CD1c-positive myeloid dendritic cell (primary cell): ENCODE data around the gene CST8.
"Not testable (repeated sequence)": the region's sequence is repeated elsewhere in the genome, so short reads cannot be mapped to it uniquely, and the experiment has no call there.

ENCODE experiments used
- DNase-seq: peaks from one replicate; pipeline ENCODE4 v3.0.0-alpha.2; 2016; ENCODE audit errors: extremely low spot score

Gene CST8, protein sequence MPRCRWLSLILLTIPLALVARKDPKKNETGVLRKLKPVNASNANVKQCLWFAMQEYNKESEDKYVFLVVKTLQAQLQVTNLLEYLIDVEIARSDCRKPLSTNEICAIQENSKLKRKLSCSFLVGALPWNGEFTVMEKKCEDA

DNA sequence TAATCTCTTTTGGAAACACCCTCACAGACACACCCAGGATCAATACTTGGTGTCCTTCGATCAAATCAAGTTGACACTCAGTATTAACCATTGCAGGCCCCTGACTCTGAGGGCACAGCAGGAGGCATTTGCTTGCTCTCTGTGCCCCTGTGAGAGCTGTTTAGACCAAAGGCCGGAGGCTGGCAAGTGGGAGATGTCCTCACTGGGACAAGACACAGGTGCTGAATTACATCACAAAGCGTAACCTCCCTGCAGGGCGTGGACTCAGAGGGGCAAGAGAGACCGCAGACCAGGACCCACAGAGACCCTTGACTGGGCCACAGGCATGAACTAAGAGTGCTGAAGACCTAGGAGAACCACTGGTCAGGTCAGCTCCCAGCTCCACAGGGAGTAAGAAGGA, at the start of gene CST8:
TSS of gene CST8 (plus strand) at position 301 of the 400 bp plus-strand sequence. CDS start 551 bp downstream, outside the sequence.
- DNase-seq: no peak

DNA sequence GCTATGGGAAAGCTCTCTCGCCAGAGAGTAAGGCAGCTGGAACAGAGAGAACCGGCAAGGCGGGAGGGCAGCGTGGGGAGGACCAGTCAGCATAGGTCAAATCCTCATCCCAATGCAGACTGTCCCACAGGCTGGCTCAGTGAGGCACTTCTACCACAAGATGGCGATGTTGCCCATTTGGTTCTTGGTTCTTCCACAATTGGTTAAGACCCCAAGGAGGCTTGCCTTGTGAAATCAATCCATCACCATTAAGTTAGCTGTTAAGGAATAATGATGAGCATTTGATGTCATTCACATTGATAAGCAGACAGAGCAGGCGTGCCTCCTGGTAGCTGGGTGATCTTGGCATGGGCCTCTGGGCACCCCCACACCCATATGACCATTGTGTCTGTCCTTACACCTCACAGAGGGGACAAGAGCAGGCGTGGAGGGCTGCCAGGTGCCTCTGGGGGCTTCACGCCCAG, 49.0 kb upstream of the CST8 start:
- DNase-seq: peak; percentile 77

DNA sequence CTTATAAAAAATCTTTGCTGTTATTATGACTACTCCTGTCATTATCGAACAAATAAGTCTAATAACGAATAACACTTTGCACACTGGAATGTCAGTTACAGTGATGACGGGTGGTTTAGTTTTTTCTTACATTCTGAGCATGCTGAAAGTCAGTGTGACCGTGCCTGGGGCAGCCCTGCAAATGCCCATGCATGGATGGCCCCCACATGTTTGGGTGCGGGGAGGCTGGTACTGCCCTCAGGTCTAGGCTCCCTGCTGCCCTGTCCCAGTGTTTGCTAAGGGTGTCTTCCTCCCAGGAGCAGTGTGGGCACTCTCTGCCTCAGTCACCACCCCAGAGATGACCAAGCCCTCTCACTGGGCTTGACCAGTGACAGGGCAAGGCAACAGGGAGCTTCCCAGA, 48.5 kb upstream of the CST8 start:
- no peak for DNase-seq

DNA sequence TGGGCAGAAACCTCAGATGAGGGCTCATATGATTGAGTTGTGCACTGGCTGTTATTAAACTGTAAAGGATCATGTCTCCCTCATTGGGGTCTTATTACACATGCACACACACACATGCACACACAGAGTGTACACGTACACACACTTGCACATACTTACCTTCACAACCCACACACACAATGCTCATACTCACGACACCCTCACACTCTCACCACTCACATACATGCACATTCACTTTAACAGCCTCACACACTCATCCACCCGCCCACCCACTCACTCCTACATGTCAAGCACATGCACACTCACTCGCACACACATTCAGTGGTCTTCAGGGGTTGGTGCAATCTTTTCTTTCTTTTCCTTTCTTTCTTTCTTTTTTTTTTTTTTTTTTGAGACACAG, 46.1 kb upstream of the CST8 start:
- no peak for DNase-seq

DNA sequence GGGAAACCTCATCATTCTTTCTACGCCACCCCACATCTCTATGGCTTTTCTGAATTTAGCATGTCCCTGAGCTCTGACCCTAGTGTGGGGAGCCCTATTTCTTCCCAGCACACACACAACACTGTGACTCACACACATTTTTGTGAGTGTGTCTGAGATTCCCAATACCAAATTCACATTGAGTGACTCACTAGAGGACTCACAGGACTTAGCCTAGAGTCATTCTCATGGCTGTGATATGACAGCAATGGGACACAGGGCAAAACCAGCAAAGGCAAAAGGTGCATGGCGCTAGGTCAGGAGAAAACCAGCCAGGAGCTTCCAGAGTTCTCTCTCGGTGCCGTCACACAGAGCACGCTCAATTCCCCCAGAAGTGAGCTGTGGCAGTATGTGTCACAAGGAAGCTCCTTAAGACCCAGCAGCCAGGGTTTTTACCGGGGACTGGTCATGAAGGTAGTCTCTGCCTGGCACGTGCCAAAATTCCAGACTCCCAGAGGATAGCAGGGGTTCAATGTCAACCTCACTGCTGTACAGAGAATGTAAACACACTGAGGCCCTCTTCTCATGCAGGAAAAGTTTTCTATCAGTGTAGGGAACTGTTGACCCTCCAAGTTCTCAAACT, 45.2 kb upstream of the CST8 start:
- no peak for DNase-seq

DNA sequence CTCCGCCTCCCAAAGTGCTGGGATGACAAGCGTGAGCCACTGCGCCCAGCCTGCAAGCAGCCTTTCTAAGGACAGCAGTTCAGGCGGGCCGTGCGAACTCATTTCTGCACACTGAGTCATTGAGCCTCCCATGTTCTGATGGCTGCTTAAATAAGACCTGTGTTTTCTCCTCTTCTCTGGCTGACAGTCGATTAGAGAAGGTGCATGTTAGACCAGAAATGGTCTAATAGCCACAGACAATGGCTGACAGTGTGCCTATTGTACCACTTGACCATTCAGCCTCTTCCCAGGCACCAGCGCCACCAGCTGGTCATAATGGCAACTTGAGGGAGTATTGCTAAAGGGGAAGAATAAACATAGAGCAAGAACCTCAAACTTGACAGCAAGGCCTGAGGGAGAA, 44.4 kb upstream of the CST8 start:
- peak; percentile 51 for DNase-seq

DNA sequence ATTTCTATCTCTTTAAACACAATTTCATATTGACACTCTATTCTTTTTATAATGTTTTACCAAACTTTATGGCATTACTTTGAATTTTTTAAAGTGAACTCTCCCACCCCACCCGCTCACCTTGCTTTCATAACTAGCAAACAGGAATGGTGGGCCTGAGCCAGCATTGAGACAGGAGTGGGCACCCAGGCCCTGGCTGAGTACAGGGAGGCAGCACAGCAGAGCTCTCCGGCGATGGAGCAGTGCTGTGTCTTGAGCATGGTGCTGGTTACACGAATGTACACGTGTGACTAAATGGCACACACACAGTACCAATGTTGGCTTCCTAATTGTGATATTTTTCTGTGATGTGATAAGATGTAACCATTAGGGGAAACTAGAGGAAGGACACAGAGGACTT, 42.8 kb upstream of the CST8 start:
- DNase-seq: no peak

DNA sequence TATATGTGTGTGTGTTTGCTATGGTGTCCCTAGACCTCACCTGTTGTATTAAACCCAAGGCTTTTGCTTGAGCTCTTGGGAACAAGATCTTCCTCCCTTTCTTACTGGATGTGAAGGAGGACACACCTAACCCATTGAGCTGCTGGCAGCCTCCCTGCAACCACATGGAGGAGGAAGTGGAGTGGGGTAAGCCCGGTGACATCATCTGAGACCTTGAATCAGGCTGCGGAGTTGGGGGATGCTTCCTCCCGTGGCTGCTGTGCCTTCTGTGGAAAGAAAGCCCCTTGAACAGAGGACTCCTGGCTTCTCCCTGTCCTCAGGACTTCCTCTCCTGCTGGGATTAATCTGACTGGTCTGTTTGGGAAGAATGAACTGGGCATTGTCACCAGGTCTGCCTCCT, 41.5 kb upstream of the CST8 start:
- peak; percentile 31 for DNase-seq

DNA sequence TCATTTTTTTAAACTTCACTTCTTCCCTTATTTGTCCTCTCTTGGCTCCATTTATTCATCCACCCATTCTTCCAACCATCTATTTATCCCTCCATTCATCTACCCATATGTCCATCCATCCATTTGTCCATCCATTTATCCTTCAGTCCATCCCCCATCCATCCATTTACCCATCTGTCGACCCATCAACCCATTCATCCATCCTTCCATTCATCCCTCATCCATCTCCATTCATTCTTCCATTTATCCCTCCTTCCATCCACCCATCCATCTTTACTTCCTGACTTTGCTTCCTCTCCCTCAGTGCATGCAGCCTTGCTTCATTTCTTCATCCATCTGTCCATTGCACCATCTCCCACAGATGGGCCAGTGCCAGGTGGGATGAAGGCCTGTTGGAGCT, 40.0 kb upstream of the CST8 start:
- no peak for DNase-seq

DNA sequence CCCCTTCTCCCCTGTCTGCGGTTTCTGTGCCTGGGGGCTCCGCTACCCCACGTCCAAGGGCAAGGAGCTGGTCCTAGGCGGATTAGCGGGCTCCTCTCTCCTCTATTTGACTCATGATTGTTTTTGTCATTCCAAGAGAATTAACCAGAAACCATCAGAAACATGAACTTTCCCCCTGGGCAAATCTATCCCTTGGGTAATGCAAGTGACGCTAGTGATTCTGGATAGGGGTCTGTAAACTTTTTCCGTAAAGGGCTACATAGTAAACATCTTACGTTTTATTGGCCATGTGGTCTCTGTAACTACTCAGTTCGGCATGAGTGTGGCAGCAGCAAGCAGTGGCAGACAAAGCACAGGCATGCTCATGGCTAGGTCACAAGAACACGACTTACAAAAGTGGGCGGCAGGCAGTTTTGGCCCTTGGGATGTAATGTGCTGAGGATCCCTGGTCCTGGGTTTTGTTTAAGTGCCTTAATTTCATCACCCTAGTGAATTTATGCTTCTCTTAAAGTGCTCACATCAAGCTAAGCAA, 38.9 kb upstream of the CST8 start:
- DNase-seq: no peak

DNA sequence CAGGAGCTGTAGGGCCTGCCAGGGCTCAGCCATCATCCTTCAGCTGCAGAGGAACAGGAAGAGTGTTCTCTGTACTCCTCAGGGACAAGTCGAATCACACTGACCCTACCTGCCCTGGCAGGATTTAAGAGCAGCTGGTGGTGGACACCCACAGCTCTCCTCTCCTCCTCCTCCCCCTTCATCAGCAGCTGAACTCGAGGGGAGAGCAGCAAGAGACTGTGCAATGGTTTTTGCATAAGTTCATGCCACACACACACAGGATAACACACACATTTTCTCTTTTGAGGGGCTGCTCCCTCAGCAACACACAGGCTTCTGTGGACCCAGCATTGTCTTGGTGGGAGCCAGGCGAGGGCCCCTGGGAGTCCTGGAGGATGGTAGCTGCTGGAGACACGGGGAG, 38.1 kb upstream of the CST8 start, which contains the start of gene CST11:
TSS of gene CST11 (minus strand) at position 101 of the 400 bp plus-strand sequence. CDS start at position 36, 65 bp downstream.
- no peak for DNase-seq

DNA sequence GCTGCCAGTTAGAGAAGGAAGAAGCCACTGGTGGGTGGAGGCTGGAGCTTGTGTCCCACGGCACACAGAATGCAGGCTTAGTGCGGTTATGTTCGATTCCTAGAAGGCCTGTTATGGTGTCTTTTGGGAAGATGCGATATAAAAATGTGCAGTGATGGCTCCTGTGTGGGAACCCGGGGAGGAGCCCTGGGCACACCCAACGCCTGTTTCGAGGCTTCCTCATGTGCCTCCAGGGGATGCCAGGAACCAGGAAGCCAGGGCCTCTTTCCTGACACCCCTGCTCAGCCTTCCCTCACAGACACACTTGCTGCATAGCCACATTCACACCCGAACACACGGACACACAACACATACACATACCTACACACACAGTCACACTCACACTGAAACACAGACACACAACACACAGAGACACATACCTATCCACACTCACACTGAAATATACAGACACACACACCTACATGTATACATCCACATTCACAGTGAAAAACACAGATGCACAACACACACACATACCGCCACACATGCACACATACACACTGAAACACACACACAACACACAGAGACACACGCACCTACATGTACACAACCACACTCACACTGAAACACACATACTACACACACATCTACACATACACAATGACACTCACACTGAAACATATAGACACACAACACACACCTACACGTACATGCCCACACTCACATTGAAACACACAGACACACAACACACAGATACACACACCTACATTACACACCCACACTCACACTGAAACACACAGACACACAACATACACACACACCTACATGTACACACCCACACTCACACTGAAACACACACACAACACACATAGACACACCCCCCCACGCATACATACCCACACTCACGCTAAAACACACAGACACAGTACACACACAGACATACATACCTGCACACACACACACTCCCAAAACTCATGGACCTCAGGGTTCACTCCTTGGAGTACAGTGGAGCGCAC, 37.1 kb upstream of the CST8 start:
- no peak for DNase-seq

DNA sequence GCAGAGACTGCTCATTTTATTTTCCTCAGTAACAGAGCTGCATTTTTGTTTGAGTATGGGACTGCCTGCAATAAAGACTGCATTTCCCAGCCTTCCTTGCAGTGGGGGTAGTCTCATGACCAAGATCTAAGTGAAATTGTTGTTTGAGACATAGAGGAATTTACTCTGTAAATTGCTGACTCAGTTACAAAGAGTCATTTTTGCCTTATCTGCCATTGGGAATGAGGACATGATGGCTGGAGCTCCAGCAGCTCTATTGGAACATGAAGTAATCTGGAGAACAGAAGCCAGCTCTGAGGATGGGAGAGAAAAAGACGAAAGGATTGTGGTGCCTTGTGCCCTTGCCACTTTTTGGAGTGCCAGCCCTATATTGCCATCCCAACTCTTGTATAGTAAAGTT, 36.1 kb upstream of the CST8 start:
- DNase-seq: no peak

DNA sequence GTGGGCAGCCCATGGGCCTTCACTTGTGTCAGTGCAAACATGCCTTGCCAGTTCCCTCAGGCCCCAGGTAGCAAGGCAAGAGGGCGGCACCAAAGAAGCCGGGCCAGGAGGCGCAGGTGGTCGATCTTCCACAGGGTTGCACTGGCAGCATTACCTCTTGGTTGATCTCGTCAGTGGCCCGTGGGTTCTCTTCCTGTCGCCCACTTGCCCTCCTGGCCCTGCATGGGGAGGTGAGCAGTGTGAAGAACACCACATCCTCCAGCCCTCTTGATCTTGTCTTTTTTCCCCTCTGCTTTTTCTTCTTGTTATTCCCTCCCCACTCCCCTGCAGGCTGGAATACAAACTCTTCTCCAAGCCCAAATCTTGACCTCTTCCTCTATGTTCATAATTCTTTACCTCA, 35.3 kb upstream of the CST8 start:
- DNase-seq: no peak

DNA sequence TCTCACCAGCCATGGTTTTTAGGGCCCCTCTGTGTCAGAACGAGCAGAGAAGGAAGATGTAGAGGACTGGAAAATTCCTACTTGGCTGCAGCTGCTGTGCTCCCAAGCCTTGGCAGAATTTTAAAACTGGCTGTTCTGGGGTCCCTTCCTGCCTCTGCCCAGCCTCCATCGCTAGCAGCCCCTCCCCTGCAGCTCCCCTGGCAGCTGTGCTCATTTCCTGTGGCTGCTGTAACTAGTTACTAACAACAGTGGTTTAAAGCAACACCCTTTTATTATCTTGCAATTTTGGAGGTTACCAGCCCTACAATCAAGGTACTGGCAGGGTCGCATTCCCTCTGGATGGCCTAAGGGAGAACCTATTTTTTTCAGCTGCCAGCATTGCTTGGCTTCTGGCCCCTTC, 34.5 kb upstream of the CST8 start:
- no peak for DNase-seq

DNA sequence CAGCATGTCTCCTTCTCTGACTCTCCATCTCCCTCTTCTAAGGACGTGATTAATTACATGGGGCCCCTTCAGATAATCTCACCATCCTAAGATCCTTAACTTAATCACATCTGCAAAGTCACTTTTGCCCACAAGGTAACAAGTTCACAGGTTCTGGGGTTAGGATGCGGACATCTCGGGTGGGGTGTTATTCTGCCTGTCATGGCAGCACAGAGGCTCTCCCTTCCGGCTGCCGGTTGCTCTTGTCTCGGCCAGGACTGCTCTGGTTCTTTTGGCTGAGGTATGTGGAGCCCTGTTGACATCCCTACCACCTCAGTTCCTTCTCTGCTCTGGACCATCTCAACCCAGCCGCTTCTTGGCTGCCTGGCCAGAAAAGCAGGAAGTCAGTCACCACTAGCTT, 34.0 kb upstream of the CST8 start:
- no peak for DNase-seq

DNA sequence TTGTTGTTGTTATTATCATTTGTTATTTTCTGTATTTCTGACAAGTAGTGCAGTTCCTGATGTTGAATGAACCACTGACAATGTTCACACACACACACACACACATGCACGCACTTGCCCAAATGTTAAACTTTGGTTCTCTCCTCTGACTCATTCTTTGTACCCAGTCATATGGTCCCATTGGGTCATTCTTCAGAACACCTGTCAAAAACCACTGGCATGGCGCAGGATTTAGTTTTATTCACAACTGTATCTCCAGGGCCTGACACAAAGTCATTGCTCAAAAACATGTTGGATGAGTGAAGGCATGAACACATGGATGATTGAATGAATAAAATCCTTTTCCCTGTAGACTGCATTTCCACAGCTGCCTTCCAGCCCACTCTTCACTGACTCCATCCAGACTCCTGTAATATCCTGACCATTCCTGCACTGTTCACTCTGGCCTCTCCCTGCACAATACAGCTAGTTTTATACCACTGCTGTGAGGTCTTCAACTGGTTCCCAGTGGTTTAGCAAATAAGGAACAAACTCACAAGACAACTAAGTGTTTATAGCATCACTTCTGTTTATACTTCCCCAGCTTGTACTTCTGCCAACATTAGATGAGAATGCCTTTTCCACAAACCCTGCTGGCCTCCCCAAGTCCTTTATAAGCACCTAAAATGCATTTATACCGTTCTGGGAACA, 31.3 kb upstream of the CST8 start:
- peak; percentile 15 for DNase-seq

DNA sequence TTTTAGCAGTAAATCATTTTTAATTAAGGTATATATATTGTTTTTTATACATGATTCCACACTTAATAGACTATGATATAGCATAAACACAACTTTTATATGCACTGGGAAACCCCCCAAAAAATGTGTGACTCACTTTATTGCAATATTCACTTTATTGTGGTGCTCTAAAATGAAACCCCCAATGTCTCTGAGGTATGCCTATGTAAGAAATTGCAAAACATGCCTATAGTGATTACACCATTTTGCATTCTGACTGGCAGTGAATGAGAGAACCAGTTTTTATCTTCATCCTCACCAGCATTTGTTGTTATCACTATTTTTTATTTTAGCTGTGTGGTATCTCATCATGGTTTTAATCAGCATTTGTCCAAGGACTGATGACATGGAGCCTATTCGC, 29.7 kb upstream of the CST8 start:
- DNase-seq: no peak

DNA sequence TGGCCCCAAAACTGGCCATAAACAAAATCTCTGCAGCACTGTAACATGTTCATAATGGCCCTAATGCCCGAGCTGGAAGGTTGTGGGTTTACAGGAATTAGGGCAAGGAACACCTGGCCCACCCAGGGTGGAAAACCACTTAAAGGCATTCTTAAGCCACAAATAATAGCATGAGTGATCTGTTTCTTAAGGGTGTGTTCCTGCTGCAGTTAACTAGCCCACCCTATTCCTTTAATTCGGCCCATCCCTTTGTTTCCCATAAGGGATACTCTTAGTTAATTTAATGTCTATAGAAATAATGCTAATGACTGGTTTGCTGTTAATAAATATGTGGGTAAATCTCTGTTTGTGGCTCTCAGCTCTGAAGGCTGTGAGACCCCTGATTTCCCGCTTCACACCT, 24.0 kb upstream of the CST8 start:
- not testable (repeated sequence) for DNase-seq

DNA sequence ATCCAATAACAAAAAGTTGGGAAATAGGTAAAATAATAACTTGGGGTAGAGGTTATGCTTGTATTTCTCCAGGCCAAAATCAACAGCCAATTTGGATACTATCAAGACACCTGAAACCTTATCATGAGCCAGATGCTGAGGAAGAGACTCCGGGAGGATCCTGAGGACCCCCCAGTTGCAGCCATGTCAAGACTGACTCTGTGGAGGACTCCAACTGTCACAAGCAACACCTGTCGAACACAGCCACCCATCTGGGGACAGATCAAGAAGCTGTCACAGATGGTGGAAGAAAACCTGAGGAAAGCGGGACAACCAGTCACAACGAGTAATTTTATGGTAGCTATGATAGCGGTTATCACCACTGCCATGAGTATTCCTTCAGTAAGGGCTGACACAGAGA, 18.6 kb upstream of the CST8 start:
- DNase-seq: not testable (repeated sequence)

DNA sequence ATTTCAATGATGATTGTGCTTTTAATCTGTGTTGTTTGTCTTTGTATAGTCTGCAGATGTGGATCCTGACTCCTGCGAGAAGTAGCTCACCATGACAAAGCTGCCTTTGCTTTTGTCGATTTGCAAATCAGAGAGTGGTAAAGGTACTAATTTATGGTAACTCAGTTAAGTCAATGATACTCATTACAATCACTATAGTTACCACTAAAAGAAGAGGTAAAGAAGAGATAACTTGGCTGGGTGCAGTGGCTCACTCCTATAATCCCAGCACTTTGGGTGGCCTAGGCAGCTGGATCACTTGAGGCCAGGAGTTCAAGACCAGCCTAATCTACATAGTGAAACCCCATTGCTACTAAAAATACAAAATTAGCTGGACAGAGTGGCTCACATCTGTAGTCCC, 17.6 kb upstream of the CST8 start:
- not testable (repeated sequence) for DNase-seq

DNA sequence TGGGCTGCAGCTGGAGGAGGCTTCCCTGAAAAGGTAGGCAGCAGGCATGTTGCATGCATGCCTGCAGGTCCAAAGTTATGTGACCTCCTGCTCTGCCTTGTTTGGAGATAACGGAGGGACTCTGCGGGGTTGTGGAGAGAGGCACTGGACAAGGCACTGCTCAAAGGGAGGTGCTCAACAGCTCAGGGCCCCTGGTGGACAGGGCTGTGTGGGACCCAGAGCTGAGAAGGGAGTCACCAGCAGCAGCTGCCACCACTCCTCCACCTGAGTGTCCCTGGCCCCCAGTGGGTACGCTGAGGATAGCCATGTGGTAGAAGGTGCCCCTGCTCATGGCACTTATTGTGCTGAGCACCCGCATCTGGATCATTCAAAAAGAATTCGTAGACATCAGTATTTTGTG, 15.5 kb upstream of the CST8 start:
- no peak for DNase-seq
